ENCODE data around the gene GRP. TPM values are rescaled to one million over a fixed set of nuclear protein-coding genes. Genes with fewer than 3 reads are reported as not detected.

GRP gene
- polyA plus RNA-seq, 1 experiment, result not detected

- CTCF ChIA-PET, result interaction anchor here (0.6 to 1.4 kb wide), 4 partner anchors 15 to 155 kb away, joined by 3 to 8 read pairs (median 4); no protein-coding TSS in a partner anchor
Measured at GRCh38 chr18:59263661-59264060, 43.7 kb downstream of the GRP start.

GRCh38 chr18:59264121-59264571, 44.2 kb downstream of the GRP start:
- H3K27me3 ChIP-seq (ENCODE audit: control insufficient read depth, insufficient read depth, low read length), result peaks cover 65% of the 10 kb centered on the region
- H3K4me3 ChIP-seq (ENCODE audit: low read depth, low read length), result no peak overlapping the region
- DNase-seq (ENCODE audit: low read depth, low spot score), result no peak
- H3K9me3 ChIP-seq (ENCODE audit: control insufficient read depth, insufficient read depth, low read length), result peaks cover 9% of the 10 kb centered on the region; the same call in 1 of the 2 replicates
- TF ChIP-seq CTCF (IDR thresholded peaks at IDR 0.05; ENCODE audit: low read depth, low read length), result no peak
- no peak overlapping the region for H3K27ac ChIP-seq (ENCODE audit: low read depth, low read length)
- CTCF ChIA-PET, result interaction anchor here (0.6 to 1.4 kb wide), 4 partner anchors 15 to 156 kb away, joined by 3 to 8 read pairs (median 4); no protein-coding TSS in a partner anchor
- POLR2A ChIA-PET, result no interaction called here

More at GRCh38 chr18:59263661-59264060, 43.7 kb downstream of the GRP start:
- Histone ChIP-seq H3K4me3 (ENCODE audit: low read depth, low read length) (no peak overlapping the region), H3K27me3 (ENCODE audit: control insufficient read depth, insufficient read depth, low read length) (peaks cover 62% of the 10 kb centered on the region), H3K27ac (ENCODE audit: low read depth, low read length) (no peak overlapping the region), H3K9me3 (ENCODE audit: control insufficient read depth, insufficient read depth, low read length) (peaks cover 8% of the 10 kb centered on the region; the same call in 1 of the 2 replicates)
- POLR2A ChIA-PET, result no interaction called here
- no peak for TF ChIP-seq CTCF (IDR thresholded peaks at IDR 0.05; ENCODE audit: low read depth, low read length)
- no peak for DNase-seq (ENCODE audit: low read depth, low spot score)

- TF ChIP-seq CTCF (IDR thresholded peaks at IDR 0.05; ENCODE audit: low read depth, low read length), result no peak
- peaks cover 9% of the 10 kb centered on the region; the same call in 1 of the 2 replicates for H3K9me3 ChIP-seq (ENCODE audit: control insufficient read depth, insufficient read depth, low read length)
- no peak overlapping the region for H3K4me3 ChIP-seq (ENCODE audit: low read depth, low read length)
- H3K27ac ChIP-seq (ENCODE audit: low read depth, low read length), result no peak overlapping the region
- ChIA-PET POLR2A (no interaction called here), CTCF (interaction anchor here (0.6 to 1.4 kb wide), 2 partner anchors 16 to 138 kb away, joined by 3 to 8 read pairs; no protein-coding TSS in a partner anchor)
- no peak for DNase-seq (ENCODE audit: low read depth, low spot score)
- peaks cover 71% of the 10 kb centered on the region for H3K27me3 ChIP-seq (ENCODE audit: control insufficient read depth, insufficient read depth, low read length)
Measured at GRCh38 chr18:59264651-59265245, 44.8 kb downstream of the GRP start.

GRCh38 chr18:59265246-59265973, 45.5 kb downstream of the GRP start:
- POLR2A ChIA-PET, result no interaction called here
- H3K27ac ChIP-seq (ENCODE audit: low read depth, low read length), result no peak overlapping the region

More at GRCh38 chr18:59265246-59265973, 45.5 kb downstream of the GRP start:
- CTCF ChIA-PET, result interaction anchor here (0.6 kb wide), 1 partner anchor 138 kb away, joined by 3 read pairs; no protein-coding TSS in a partner anchor
- peaks cover 76% of the 10 kb centered on the region for H3K27me3 ChIP-seq (ENCODE audit: control insufficient read depth, insufficient read depth, low read length)
- no peak for TF ChIP-seq CTCF (IDR thresholded peaks at IDR 0.05; ENCODE audit: low read depth, low read length)
- peaks cover 9% of the 10 kb centered on the region; the same call in 1 of the 2 replicates for H3K9me3 ChIP-seq (ENCODE audit: control insufficient read depth, insufficient read depth, low read length)
- DNase-seq (ENCODE audit: low read depth, low spot score), result no peak
- peak overlapping the region; percentile 27 for H3K4me3 ChIP-seq (ENCODE audit: low read depth, low read length)
